ENCODE results near the gene TFPI.

- TF ChIP-seq, protein P1, sequence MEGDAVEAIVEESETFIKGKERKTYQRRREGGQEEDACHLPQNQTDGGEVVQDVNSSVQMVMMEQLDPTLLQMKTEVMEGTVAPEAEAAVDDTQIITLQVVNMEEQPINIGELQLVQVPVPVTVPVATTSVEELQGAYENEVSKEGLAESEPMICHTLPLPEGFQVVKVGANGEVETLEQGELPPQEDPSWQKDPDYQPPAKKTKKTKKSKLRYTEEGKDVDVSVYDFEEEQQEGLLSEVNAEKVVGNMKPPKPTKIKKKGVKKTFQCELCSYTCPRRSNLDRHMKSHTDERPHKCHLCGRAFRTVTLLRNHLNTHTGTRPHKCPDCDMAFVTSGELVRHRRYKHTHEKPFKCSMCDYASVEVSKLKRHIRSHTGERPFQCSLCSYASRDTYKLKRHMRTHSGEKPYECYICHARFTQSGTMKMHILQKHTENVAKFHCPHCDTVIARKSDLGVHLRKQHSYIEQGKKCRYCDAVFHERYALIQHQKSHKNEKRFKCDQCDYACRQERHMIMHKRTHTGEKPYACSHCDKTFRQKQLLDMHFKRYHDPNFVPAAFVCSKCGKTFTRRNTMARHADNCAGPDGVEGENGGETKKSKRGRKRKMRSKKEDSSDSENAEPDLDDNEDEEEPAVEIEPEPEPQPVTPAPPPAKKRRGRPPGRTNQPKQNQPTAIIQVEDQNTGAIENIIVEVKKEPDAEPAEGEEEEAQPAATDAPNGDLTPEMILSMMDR (conservative IDR thresholded peaks at IDR 0.05; ENCODE audit: low read length) = no peak
- no peak for TF ChIP-seq EZH2phosphoT487 (IDR thresholded peaks at IDR 0.05; ENCODE audit: borderline replicate concordance, low read depth, low read length)
Observed at GRCh38 chr2:187470698-187471097, 83.5 kb downstream of the TFPI start.

Measured in OCI-LY7 (cell line).